HG02885 (cell line): ENCODE measurements around the gene HIRA.
"Not testable (repeated sequence)": the region's sequence is repeated elsewhere in the genome, so short reads cannot be mapped to it uniquely, and the experiment has no call there.

Source experiments
- ATAC-seq: cut with Tn5 transposase; IDR thresholded peaks from one replicate; pipeline ENCODE4 v1.9.1; 2021; ENCODE audit warnings: mild to moderate bottlenecking; ENCODE audit not compliant: unreplicated experiment, poor library complexity

HIRA gene

GRCh38 chr22:19337137-19337536 lies 94.4 kb downstream of the HIRA start:
- no peak for ATAC-seq

- ATAC-seq = no peak
Measured at GRCh38 chr22:19336133-19337075, 95.1 kb downstream of the HIRA start.

- no peak for ATAC-seq
Measured at GRCh38 chr22:19331975-19332374, 99.6 kb downstream of the HIRA start.

GRCh38 chr22:19331474-19331873 lies 100.1 kb downstream of the HIRA start:
- ATAC-seq = no peak

GRCh38 chr22:19330865-19331418 lies 100.6 kb downstream of the HIRA start:
- ATAC-seq = no peak

- not testable (repeated sequence) for ATAC-seq
Measured at GRCh38 chr22:19330205-19330604, 101.3 kb downstream of the HIRA start.

GRCh38 chr22:19329454-19329853 lies 102.1 kb downstream of the HIRA start:
- ATAC-seq = no peak

- no peak for ATAC-seq
Measured at GRCh38 chr22:19325296-19325948, 106.1 kb downstream of the HIRA start.

- not testable (repeated sequence) for ATAC-seq
Measured at GRCh38 chr22:19323420-19323819, 108.1 kb downstream of the HIRA start.

- ATAC-seq = no peak
Measured at GRCh38 chr22:19321757-19322156, 109.8 kb downstream of the HIRA start.

- not testable (repeated sequence) for ATAC-seq
Measured at GRCh38 chr22:19320136-19320535, 111.4 kb downstream of the HIRA start.

GRCh38 chr22:19319281-19319680 lies 112.3 kb downstream of the HIRA start:
- ATAC-seq = no peak

- ATAC-seq = no peak
Measured at GRCh38 chr22:19317865-19318264, 113.7 kb downstream of the HIRA start.

- ATAC-seq = no peak
Measured at GRCh38 chr22:19307872-19308271, 123.7 kb downstream of the HIRA start.

- ATAC-seq = not testable (repeated sequence)
Measured at GRCh38 chr22:19306535-19306934, 125.0 kb downstream of the HIRA start.

GRCh38 chr22:19304547-19304946 lies 127.0 kb downstream of the HIRA start:
- ATAC-seq = no peak

GRCh38 chr22:19303785-19304184 lies 127.7 kb downstream of the HIRA start:
- ATAC-seq = no peak

GRCh38 chr22:19295733-19296132 lies 135.8 kb downstream of the HIRA start:
- no peak for ATAC-seq

GRCh38 chr22:19292458-19293230 lies 138.9 kb downstream of the HIRA start:
- no peak for ATAC-seq
